HS-27A (cell line): ENCODE measurements around the gene CCN5.
A peak's percentile ranks its signal among the peaks of the same experiment; 100 is the strongest.
"Not testable (repeated sequence)": the region's sequence is repeated elsewhere in the genome, so short reads cannot be mapped to it uniquely, and the experiment has no call there.

Experiments used
- DNase-seq: peaks from one replicate; pipeline ENCODE4 v3.0.0-alpha.2; 2012; ENCODE audit warnings: low read depth, missing footprints

The CCN5 gene

DNA sequence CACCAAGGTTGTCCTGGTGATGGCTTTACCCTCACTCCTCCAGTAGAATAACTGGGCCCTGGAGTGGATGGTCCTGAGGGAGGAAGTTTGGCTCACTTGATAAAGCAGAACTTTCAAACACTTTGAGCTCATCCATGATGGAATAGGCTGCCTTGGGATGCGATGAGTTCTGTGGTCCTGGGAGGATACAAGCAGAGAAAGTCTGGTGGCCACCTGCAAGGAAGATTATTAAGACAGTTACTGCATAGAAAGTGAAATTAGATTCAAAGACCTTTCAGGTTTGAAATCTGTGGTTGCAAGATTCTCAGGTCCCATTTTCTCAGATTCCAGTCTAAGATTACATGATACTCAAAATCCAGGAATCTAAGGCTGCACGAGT, 19.9 kb upstream of the CCN5 start:
- no peak for DNase-seq

DNA sequence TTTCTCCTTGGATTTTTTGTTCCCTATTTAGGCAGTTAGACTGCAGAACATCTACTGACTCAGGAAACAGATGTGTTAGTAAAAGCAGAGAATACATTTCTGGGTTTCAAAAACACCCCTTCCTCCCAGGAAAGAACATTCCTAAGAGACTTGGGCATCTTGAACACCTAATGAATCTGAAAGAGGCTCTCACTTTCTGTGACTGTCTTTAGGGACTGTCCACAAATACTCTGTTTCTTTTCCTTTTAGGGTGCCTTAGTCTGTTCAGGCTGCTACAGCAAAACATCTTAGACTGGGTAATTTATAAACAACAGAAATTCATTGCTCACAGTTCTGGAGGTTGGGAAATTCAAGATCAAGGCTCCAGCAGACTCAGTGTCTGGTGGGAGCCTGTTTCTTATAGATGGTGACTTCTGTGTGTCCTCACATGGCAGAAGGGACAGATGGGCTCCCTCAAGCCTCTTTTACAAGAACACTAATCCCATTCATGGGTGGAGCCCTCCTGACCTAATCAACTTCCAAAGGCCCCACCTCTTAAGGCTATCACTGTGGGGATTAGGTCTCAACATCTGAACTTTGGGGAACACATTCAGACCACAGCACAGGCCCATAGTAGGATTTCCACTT, 19.4 kb upstream of the CCN5 start:
- DNase-seq = no peak

DNA sequence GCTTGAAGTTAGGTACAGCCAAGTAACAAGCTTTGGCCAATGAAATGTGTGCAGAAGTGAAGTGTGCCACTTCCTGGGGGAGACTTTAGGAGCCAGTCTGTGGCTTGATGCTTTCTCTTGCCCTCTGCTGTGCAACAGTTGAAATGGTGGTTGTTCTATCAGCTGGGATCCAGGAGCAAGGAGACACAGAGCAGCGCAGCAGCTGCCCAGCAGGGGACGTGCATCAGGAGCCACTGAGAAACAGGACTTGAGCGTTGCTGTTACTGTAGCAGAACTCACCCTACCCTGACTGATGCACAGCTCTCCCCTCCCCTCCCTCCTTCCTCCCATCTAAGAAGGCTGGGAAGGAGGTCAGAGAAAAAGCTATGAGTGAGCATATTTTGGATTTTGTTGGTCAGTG, 18.9 kb upstream of the CCN5 start:
- DNase-seq = no peak

DNA sequence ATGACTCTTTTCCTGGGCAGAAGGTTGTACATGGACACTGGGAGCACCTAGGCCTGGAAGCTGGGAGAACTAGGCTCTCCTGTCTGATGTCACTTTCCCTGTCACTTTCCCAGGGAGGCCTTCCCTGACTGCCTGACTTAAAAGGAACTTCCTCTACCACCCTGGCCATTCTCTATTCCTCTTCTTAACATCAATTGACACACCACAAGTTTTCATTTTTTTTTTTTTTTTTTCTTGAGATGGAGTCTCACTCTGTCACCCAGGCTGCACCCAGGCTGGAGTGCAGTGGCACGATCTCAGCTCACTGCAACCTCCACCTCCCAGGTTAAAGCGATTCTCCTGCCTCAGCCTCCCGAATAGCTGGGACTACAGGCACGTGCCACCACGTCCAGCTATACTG, 18.1 kb upstream of the CCN5 start:
- DNase-seq = not testable (repeated sequence)

DNA sequence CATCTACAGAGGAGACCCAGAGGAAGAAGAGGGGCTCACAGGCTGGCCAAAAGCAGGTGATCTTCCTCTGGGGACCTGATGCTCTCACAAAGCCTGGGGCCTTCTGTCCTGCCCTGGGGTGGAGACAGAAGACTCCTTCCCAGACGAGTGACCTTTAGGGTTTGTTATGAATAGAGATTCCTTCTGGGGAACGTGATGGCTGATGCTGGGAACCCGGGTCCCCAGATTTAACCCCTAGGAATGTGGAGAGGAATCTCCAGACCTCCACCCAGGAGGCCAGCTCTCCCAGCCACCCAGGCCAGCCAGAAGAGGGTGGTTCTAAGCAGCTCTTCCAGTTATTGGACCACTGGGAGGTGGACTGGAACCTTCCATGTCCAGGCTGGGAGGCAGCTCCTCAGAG, 16.8 kb upstream of the CCN5 start:
- DNase-seq = no peak

DNA sequence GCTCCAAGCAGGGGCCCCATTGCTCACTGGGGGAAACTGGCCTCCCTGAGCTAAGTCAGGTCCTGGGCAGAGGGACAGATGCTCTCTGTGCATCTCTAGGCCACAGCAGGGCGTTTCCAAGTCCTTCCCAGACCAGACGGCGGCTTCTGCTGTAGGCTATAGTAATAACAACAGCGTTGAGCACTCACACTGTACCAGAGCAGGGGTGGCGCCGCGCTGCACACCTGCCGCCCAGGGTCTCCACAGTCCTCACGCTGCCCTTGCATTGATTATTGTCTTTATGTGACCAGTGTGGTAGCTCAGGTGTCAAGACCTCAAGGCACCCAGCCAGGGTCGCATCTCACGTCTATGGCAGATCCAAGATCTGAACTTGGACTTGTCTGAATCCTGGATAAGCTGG, 14.9 kb upstream of the CCN5 start:
- DNase-seq = no peak

DNA sequence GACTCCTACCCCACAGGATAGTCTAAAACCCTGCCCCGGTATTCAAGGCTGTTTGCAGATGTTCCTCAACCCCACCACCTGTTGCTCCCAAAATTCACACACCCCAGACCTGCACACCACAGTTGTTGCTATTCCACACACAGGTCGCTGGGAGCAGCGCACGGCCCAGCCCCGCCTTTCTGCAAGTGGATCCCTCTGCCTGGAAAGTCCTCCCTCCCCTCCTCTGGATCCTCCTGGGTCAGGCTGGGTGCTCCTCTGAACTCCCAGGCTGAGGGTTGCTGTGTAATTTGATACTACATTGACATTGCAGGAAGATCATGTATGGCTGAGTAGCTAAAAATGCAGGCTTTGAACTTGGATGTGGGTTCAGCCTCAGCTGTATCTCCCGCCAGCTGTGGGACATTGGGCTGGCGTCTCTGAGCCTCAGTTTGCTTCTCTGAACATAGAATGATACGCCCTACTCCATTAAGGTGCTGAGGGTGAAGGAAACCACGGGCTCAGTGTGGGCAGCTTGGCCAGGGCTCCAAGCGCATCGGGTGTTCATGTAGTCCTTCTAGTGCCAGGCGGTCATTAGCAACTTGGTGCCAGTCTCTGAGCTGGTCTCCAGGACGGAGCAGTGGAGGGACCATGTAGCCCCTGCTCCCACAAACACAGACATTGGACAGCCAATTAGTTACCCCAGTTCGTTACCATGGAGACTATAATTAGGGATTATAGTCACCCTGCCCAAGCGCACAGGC, 13.9 kb upstream of the CCN5 start:
- DNase-seq = no peak

DNA sequence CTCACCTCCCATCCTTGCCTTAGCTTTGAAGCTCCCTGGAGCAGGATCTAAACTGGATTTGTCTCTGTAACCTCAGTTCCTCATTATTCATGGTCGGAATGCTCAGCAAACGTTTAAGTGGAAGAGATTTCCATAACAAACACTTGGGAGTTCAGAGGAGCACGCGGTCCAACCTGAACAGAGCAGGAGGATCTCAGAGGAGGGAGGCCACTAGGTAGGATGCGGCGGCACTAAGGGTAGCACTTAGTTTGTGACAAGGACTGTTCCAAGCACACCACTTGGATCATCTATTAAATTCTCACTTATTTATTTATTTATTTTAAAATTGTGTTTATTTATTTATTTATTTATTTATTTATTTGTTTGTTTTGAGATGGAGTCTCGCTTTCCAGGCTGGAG, 13.3 kb upstream of the CCN5 start:
- DNase-seq = no peak

DNA sequence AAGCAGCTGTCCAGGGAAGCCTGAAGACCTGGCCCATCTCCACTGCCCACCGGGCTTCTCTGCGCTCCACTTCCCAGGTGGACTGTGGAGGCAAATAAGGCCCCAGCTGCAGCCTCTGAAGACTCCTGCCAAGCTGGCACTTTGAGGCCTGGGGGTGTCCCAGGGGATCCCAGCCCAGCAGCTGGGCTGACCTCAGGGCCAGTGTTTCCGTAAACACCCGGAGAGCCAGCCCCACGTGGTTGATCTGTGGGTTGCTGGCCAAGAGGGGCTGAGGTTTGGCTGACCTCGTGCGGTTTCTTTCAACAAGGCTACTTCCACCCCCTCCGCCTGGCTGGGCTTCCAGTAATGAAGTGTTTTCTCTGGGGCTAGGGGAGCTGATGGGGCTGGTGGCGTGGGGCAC, 12.4 kb upstream of the CCN5 start:
- peak; percentile 88 for DNase-seq

DNA sequence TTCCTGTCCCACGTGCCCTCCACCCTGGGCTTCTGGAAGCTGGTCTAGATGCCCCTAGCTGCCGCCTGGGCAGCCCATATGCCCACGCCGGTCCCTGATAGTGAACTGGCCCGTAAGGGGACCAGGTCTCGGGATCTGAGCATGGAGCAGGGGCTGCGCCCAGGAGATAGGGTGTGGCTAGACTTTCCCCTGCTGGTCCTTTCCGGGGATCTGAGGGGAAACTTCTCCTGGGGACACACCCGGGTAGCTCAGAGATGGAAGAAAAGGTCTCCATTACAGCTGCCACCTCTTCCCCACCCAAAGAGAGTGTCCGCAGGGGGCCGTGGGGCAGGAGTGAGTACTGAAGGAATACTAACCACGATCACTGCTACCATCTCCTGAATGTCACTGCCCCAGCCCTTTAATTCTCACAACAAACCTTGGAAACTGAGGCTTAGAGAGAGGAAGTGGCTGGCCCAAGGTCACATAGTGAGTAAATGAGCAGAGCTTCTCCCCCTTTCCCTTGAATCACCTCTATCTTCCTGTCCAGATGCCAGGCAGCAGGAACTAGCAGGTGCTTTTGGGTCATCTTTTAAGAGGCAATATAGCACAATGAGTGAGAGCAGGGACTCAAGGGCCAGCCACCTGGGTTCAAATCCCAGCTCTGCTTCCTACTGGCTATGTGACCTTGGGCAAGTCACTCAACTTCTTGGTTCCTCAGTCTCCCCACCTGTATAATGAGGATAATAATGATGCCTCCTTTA, 11.8 kb upstream of the CCN5 start:
- DNase-seq = no peak

DNA sequence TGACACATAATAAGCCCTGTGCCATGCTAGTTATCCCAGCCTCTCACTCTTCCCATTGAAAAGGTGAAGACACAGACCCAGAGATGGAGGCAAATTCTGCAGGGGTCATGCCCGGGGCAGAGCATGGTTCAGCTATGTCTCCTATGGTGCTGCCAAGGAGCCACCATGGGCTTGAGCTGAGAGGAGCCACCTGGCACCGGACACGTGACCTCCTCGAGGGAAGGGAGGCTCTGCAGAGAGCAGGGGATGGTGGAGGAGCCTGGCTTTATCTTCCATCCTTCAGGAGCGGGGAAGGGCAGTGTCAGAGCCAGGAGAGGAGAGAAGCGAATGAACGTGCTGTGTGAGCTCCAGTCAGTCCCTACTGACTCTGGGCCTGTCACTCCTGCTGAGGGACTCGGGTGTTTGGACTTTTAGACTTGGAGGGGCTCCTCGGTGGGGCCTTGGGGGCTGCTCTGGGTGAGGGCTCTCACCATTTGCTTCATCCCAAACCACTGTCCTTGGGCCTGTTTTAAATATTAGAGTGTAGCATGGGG, 11.1 kb upstream of the CCN5 start:
- no peak for DNase-seq

DNA sequence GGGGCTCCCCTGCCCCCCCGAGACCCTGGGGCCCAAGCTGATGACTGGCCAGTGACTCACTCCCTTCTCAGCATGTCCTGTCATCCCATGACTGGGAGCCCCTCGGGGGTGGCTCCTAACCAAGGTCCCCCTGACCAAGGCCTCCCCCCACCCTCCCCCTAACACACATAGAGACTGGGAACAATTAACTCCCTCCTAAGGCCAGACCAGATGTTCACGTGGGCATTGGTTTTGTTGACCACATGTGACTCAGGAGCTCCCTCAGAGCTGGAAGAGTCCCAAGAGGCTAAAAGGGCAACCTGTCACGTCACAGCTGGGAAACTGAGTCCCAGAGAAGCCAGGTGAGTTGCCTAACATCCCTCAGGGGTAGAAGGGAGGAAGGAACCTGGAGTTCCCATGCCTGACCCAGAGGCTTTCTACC, 10.6 kb upstream of the CCN5 start:
- DNase-seq = no peak

DNA sequence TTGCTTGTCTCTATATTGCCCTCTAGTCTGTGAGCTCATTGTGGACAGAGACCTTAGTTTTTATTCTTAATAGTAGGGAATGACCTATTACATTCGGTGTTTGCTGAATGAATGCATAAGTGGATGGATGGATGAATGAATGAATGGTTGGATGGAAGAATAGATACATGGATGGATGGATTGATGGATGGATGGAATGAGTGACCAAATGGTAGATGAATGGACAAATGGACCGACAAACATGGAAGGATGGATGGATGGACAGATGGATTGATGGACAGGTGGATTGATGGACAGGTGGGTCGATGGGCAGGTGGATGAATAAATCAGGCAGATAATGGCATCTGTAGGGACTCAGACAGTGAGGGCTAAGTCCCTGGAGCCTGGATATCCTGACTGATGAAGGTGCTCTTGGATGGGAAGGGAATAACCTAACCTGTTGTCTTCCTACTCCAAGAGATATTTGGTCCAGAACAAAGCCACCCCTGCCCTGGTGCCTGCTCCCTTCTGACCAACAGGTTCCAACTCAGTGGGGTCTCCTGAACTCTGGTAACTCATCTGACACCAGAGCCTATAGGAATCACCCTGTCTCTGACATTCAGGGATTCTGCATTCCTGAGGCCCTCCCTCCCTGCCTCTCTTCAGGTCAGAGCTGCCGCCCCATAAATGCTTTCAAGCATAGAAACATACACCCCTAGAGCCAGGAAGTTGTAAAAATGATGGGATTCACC, 9.6 kb upstream of the CCN5 start:
- no peak for DNase-seq

DNA sequence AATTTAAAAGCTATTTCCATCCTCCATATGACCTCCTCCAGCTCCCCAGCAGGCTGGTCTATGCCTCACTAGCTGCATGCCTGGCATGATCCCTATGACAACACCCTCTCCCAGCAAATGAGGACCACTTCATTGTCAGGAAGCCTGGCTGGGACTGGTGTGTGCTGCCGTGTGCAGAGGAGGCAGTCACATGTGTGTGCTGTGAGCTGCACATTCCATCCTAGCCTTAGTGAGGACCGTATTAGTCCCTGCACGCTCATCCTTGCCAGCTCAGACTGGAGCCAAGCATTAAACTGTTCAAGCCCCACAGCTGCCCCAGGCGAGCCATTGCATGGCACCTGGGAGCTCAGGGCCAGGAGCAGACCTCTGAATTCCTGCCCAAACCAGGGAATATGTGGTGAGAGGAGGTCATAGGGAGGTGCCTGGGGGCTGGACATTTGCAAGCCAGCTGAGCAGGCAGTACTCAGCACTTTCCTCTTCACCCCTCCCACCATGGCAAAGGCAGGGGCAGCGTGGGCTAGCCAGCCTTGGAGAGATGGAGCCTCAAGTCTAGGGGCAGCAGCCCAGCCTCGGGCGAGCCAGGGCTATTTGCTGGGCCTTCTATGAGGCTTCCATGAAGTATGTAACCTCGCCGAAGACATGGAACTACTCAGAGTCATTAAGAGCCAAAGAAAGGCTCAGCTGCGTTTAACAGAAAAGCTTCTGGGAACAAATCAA, 8.7 kb upstream of the CCN5 start:
- DNase-seq = no peak

DNA sequence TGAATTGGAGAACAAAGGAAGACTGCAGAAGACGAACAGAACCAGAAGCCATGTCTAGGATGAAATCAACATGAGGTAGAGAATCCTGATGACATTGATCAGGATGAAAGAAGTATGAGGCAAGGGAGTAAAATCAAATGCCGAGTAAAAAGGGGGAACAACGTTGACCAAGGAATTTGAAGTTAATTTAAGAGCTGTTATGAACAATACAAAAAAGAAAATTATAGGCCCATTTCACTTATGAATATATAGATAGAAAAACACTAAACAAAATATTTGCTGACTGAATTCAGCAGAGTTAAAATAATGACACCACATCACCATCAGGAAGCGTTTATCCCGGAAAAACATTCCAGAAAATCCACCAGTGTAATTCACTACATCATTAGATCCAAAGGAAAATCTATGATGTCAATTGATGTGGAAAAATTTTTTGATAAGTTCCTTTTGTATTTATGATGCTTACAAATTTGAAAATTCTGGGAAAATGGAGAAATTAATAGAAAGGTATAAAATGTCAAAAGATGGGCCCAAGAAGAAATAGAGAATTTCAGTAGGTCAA, 8.1 kb upstream of the CCN5 start:
- DNase-seq = no peak

DNA sequence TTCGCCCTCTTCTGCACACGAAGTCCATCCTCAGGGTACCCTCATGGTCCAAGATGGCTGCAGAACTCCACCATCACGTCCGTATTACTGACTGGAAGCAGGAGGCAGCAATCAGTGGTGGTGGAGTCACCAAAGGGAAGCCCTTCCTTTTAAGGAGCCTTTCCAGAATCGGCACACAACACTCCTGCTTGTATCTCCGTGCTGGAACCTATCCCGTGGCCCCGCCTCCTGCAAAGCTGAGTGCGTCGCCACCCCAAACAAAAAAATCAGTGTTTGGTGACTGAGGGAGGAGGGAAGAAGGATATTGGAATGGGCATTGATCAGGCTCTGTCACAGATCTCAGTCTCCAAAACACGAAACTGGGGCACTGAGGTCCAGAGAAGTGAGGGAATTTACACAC, 5.8 kb upstream of the CCN5 start:
- DNase-seq = no peak

DNA sequence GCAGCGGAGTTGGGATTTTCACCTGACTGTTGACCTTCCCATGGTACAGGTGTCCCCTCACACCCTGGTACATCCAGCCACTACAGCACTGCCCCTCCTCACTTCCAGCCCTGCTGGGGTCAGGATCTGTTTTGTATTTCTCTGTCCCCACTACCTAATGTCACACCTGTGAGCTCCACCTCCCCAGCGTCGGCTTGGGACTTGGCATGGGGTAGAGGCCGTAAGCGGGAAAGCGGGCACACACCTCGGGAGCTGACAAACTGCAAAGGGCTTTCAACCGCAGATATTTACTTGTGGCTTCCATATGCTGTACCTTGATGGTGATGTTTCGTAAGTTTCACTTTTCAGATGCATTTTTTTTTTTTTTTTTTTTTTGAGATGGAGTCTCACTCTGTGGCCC, 5.4 kb upstream of the CCN5 start:
- DNase-seq = no peak

DNA sequence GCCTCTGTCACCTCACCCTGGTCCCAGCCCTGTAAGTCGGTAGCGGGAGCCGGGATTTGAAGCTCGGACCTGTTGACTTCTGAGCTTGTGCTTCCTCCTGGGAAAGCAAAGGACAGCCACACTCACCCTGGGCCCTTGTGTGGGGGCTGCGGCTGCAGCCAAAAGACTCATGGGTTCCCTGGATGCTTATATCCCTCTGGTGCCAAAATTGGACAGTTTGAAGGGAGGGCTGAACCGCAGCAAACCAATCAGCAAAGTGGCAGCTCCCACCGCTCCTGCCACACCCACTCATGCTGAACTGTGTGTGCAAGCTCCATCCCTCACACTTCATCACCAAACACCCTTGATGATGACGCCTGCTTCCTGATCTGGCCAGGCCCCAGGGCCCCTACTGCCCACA, 3.9 kb upstream of the CCN5 start:
- DNase-seq = no peak

DNA sequence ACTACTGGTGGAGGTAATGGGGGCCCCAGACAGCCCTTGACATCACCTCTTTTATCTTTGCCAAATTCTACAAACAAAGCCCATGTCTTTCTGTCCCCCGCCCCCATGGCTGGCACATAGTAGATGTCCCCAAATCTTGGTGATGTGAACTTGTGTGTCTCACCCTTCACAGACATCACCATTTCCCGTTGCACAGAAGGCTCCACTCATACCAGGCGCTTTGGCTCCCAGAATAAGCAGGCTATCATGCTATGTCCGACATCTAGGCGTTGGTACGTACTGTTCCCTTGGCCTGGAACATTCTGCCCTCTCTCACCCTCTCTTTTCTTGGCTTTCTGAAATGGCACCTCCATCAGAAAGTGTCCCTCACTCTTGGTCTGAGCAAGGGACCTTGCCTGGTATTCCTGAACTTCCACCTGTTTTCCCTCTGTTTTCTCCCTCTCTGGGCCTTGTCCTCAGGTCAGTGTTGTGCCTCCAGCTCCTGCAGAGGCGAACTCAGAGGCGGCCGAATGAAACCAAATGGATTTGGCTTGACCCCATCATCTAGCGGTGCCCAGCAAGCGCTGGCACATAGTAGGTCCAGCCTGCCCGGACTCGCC, 968 bp upstream of the CCN5 start:
- DNase-seq = no peak

DNA sequence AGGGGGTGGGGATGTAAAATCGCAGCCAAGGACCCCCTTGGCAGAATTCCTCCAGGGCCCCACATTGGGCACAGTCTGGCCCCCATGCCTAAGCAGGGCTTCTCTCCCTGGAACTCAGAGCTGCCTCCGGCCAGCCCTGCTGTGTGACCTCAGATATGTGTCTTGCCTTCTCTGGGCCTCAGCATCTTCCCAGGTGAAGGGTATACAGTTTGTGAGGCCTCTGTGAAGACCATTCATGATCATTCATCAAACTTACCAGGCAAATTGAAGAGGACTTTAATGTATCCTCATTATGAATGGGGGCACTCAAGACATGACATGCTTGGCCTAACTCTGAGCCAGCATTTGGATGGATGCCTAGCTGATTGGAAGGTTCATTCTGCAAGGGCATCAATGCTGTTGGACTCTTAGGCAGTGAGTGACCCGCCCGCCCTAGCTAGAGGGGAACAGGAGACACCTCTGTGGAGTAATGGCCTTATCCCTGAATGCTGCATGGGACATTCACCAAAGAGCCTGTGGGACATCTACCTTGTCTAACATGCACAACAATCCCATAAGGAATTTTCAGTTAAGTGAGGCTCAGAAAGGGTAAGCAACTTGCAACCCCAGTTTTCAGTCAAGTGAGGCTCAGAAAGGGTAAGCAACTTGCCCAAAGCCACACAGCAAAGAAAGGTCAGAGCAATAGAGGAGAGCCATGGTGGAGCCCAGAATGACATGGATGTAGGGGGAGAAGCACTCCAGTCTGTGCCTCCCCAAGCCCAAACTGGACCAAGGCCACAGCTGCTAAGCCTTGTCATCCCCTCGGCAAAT, 535 bp downstream of the CCN5 start:
- no peak for DNase-seq
